Natural killer cell (primary cell): Measurements from ENCODE around the gene DOK6. TPM values are rescaled to one million over a fixed set of nuclear protein-coding genes. Genes with fewer than 3 reads are reported as not detected.

ENCODE experiments used
- ATAC-seq, 3 donors: fragments of 150-1000 bp in 2 of 3; fragments of 200-7000 bp in 1 of 3; cut with Tn5 transposase; 1 replicate in 1 of 3; 2 replicates in 2 of 3; pipeline ENCODE4 v1.10.0; 2021; ENCODE audit warnings: mild to moderate bottlenecking in 2 of 3, moderate library complexity in 2 of 3
- DNase-seq, 2 donors: peaks; one replicate each; pipeline versions ENCODE4 v3.0.0 to v3.0.0-alpha.2; 2013 to 2021; ENCODE audit warnings: mixed read lengths in 1 of 2
- H3K27ac ChIP-seq: one replicate; pipeline ENCODE4 v1.5.1; 2013; ENCODE audit warnings: mild to moderate bottlenecking, low read length
- H3K27me3 ChIP-seq: one replicate; pipeline ENCODE4 v1.6.1; 2013; ENCODE audit warnings: low read length; ENCODE audit not compliant: control insufficient read depth, insufficient read depth
- H3K36me3 ChIP-seq: one replicate; pipeline ENCODE4 v1.6.1; 2013; ENCODE audit warnings: low read length; ENCODE audit not compliant: control insufficient read depth, insufficient read depth
- H3K4me1 ChIP-seq: one replicate; pipeline ENCODE4 v1.6.1; 2013; ENCODE audit warnings: low read length; ENCODE audit not compliant: control insufficient read depth, insufficient read depth
- H3K4me3 ChIP-seq: one replicate; pipeline ENCODE4 v1.5.1; 2013; ENCODE audit warnings: low read length
- H3K9me3 ChIP-seq: one replicate; pipeline ENCODE4 v1.6.1; 2013; ENCODE audit warnings: low read length; ENCODE audit not compliant: control insufficient read depth, insufficient read depth
- H3K27ac Mint-ChIP-seq, 2 donors: one replicate each; pipeline ENCODE4 v1.8.0; 2022; ENCODE audit warnings: mild to moderate bottlenecking in 2 of 2, mixed read lengths in 2 of 2, moderate library complexity in 1 of 2
- H3K27me3 Mint-ChIP-seq, 2 donors: one replicate each; pipeline ENCODE4 v1.8.0; 2022; ENCODE audit warnings: low read depth in 2 of 2, mixed read lengths in 2 of 2
- H3K36me3 Mint-ChIP-seq: one replicate; pipeline ENCODE4 v1.8.0; 2022; ENCODE audit warnings: mixed read lengths
- H3K4me1 Mint-ChIP-seq, 2 donors: one replicate each; pipeline ENCODE4 v1.8.0; 2022; ENCODE audit warnings: mixed read lengths in 2 of 2
- H3K4me3 Mint-ChIP-seq: one replicate; pipeline ENCODE4 v1.8.0; 2022; ENCODE audit warnings: mild to moderate bottlenecking, moderate library complexity, mixed read lengths
- H3K9me3 Mint-ChIP-seq, 2 donors: one replicate each; pipeline ENCODE4 v1.8.0; 2022; ENCODE audit warnings: mixed read lengths in 2 of 2
- whole genome bisulfite sequencing: methylation state at CpG from one replicate; pipeline ENCODE4 v1.1.7; 2013; ENCODE audit warnings: missing lambda C conversion rate; ENCODE audit not compliant: insufficient coverage; 5-methylcytosine and 5-hydroxymethylcytosine counted together
- intact Hi-C: fragments of 100-400 bp; cut with micrococcal nuclease; formaldehyde crosslinking; loops from one replicate; pipeline ENCODE4 v1.14.2; 2022
- total RNA-seq, 4 donors: library from RNA; stranded (reverse); fragments of 120-200 nt in 1 of 4; gene quantifications; one replicate each; pipeline versions ENCODE4 v1.2.3 to v1.2.4, GENCODE V29; 2013 to 2022
- TF ChIP-seq, protein P1 (sequence below): fragments of 200-600 bp; IDR thresholded peaks from one replicate; pipeline ENCODE4 v1.8.0; 2022; ENCODE audit warnings: antibody characterized with exemption

Gene DOK6
- total RNA-seq, 3 donors from 2014 or later (not counting 1 experiment from before 2014, with no cell fraction given) = 0.02 TPM; not detected in 2

DNA sequence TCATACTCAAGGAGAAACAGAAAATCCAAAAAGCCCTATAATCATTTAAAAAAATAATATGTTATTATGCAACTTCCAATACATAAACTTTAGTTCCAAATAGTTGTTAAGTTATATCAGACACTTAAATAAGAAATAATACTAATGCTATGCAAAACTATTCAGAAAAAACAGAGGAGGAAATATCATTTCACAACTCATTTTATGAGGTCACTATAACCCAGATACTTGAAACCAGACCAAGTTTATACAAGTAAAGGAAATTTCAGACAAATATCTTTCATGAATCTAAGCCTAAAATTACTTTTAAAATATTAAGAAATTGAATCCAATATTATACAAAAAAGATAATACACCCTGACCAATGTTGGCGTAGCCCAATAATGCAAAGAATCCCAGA, 286.2 kb downstream of the DOK6 start:
- Histone ChIP-seq H3K27ac (no peak overlapping the region), H3K36me3 (no peaks in the 10 kb centered on the region), H3K4me3 (no peak overlapping the region), H3K27me3 (peaks cover 2% of the 10 kb centered on the region), H3K4me1 (no peaks in the 10 kb centered on the region), H3K9me3 (no peaks in the 10 kb centered on the region)
- no CpG with 5 or more reads among the region's 1 CpG for WGBS
- Mint-ChIP-seq H3K4me3 (no peak overlapping the region), H3K4me1 (no peaks in the 10 kb centered on the region), H3K27me3 (peaks cover 14% of the 10 kb centered on the region in 2 donors), H3K9me3 (no peaks in the 10 kb centered on the region), H3K27ac (no peak overlapping the region), H3K36me3 (no peaks in the 10 kb centered on the region)
- DNase-seq = no peak
- TF ChIP-seq, protein P1, sequence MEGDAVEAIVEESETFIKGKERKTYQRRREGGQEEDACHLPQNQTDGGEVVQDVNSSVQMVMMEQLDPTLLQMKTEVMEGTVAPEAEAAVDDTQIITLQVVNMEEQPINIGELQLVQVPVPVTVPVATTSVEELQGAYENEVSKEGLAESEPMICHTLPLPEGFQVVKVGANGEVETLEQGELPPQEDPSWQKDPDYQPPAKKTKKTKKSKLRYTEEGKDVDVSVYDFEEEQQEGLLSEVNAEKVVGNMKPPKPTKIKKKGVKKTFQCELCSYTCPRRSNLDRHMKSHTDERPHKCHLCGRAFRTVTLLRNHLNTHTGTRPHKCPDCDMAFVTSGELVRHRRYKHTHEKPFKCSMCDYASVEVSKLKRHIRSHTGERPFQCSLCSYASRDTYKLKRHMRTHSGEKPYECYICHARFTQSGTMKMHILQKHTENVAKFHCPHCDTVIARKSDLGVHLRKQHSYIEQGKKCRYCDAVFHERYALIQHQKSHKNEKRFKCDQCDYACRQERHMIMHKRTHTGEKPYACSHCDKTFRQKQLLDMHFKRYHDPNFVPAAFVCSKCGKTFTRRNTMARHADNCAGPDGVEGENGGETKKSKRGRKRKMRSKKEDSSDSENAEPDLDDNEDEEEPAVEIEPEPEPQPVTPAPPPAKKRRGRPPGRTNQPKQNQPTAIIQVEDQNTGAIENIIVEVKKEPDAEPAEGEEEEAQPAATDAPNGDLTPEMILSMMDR = no peak
- intact Hi-C loops = no loop called here
- no peak for ATAC-seq

DNA sequence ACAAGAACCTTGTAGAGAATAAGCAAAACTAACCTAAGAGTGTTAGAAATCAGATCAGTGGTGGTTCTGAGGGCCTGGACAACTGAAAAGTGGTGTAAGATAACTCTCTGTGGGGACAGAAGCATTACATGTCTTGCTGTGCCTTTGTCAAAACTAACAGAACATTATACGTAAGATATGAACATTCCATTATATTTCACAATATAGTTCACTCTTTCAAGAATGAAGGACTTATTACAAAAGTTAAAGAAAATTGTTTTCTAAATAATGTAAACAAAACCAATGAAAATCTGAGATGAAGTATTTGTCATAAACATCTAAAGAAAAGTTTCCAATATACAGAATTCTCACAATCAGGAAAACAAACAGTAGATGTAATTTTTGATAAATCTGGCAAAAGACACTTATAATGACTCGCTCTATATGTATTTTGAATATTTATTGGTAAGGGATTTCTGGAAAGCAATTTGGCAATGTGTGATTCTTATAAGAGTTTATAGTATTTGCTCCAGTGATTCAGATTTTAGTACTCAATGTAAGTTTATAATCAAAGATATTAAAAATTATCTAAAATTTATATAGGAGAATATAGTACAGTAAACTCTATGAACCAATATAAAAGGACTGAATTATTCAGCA, 288.6 kb downstream of the DOK6 start:
- H3K4me1 Mint-ChIP-seq = no peaks in the 10 kb centered on the region
- WGBS = no CpG with 5 or more reads among the region's 2 CpGs
- intact Hi-C loops = no loop called here
- TF ChIP-seq, protein P1 = no peak
- no peak overlapping the region for H3K27ac Mint-ChIP-seq
- Histone ChIP-seq H3K27ac (no peak overlapping the region), H3K27me3 (no peaks in the 10 kb centered on the region), H3K9me3 (no peaks in the 10 kb centered on the region), H3K36me3 (no peaks in the 10 kb centered on the region), H3K4me3 (no peak overlapping the region), H3K4me1 (no peaks in the 10 kb centered on the region)
- H3K9me3 Mint-ChIP-seq = no peaks in the 10 kb centered on the region
- peaks cover 15% of the 10 kb centered on the region in 2 donors for H3K27me3 Mint-ChIP-seq
- no peaks in the 10 kb centered on the region for H3K36me3 Mint-ChIP-seq
- DNase-seq (no peak), ATAC-seq (no peak)
- no peak overlapping the region for H3K4me3 Mint-ChIP-seq

DNA sequence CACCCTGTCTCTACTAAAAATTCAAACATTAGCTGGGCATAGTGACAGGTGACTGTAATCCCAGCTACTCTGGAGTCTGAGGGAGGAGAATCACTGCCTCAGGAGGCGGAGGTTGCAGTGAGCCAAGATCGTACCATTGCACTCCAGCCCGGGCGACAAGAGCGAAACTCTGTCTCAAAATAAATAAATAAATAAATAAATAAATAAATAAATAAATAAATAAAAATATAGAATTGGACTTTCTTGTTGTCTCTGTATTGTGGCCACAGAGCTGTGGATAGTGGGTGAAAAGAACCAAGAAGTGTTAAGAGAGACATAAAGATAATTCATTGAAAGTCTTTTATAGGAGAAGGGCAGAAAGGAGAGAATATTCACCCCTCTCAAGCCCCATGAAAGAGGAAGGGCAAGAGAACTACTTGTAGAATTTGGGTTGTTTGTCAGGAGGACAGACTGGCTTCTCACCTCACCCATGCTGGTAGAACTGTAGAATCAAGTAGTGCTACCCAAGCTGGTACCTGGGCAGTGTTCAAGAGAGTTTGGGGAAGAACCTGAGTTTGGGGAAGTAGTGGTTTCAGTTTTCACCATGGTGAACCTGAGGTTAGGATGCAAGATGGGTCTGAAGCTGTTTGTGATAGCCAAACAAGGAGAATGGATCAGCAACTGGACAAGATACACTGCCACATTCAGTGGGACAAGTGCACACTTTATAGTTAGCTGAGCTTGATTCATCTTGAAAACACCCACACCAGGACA, 290.5 kb downstream of the DOK6 start:
- Mint-ChIP-seq H3K4me3 (no peak overlapping the region), H3K36me3 (no peaks in the 10 kb centered on the region), H3K4me1 (no peaks in the 10 kb centered on the region), H3K27me3 (peaks cover 7 to 10% of the 10 kb centered on the region in 2 donors), H3K9me3 (no peaks in the 10 kb centered on the region), H3K27ac (no peak overlapping the region)
- no peak overlapping the region for H3K4me3 ChIP-seq
- no peaks in the 10 kb centered on the region for H3K4me1 ChIP-seq
- TF ChIP-seq, protein P1 = no peak
- H3K27ac ChIP-seq = no peak overlapping the region
- no peaks in the 10 kb centered on the region for H3K27me3 ChIP-seq
- H3K9me3 ChIP-seq = no peaks in the 10 kb centered on the region
- DNase-seq = no peak
- intact Hi-C loops = no loop called here
- 100% methylated on average over 1 of the region's 5 CpGs for WGBS
- no peak for ATAC-seq
- no peaks in the 10 kb centered on the region for H3K36me3 ChIP-seq
